ENCODE results near the gene CACNA2D2.

The CACNA2D2 gene

DNA sequence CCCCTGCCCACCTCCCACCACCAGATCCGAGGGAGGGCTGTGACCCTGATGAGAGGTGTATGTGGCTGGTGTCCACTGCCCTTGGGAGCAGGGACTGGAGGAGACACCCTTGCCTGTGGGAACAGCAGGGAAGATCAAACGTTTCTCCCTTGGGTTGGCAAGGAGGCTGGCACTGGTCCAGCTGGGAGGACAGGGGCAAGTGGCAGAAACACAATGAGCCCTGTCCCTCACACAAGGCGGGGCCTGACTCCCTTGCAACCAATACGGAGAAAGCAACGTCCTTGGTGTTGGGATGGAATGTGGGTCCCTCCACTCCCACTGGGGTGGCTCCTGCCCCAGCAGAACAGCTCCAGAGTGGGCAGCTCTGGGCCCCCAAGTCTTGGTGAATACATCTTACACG is 186.1 kb downstream of the CACNA2D2 start:
- H3K4me3 ChIP-seq (replicated peaks; ENCODE audit: low read depth, low read length): no peak overlapping the region
- DNase-seq (ENCODE audit: low read depth): no peak
- TF ChIP-seq, protein P1, sequence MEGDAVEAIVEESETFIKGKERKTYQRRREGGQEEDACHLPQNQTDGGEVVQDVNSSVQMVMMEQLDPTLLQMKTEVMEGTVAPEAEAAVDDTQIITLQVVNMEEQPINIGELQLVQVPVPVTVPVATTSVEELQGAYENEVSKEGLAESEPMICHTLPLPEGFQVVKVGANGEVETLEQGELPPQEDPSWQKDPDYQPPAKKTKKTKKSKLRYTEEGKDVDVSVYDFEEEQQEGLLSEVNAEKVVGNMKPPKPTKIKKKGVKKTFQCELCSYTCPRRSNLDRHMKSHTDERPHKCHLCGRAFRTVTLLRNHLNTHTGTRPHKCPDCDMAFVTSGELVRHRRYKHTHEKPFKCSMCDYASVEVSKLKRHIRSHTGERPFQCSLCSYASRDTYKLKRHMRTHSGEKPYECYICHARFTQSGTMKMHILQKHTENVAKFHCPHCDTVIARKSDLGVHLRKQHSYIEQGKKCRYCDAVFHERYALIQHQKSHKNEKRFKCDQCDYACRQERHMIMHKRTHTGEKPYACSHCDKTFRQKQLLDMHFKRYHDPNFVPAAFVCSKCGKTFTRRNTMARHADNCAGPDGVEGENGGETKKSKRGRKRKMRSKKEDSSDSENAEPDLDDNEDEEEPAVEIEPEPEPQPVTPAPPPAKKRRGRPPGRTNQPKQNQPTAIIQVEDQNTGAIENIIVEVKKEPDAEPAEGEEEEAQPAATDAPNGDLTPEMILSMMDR (IDR thresholded peaks at IDR 0.05; ENCODE audit: low read length, missing control alignments): no peak

GRCh38 chr3:50316657-50317242 is 186.7 kb downstream of the CACNA2D2 start:
- TF ChIP-seq, protein P1 (IDR thresholded peaks at IDR 0.05; ENCODE audit: low read length, missing control alignments): no peak
- H3K4me3 ChIP-seq (replicated peaks; ENCODE audit: low read depth, low read length): no peak overlapping the region
- no peak for DNase-seq (ENCODE audit: low read depth)

GRCh38 chr3:50314816-50315215 is 188.6 kb downstream of the CACNA2D2 start:
- no peak overlapping the region for H3K4me3 ChIP-seq (replicated peaks; ENCODE audit: low read depth, low read length)
- TF ChIP-seq, protein P1 (IDR thresholded peaks at IDR 0.05; ENCODE audit: low read length, missing control alignments): no peak
- DNase-seq (ENCODE audit: low read depth): no peak

DNA sequence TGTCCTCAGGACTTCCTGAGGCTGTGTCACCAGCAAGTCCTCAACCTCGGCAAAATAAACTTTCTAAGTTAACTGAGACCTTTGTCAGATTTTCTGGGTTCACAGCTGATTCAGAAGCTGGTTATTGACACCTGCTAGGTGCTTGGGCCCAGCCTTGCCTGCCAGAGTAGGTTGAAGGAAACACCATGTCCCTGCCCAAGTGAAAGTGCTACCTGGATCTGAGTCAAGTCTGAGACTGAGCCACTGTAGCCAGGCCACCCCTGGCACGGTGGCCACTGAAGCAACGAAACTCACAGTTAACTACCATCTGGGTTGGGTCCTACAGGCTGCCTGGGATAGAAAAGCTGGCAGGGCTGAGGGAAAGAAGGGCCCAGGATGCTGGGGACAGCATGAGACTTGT is 189.1 kb downstream of the CACNA2D2 start:
- DNase-seq (ENCODE audit: low read depth): no peak
- TF ChIP-seq, protein P1 (IDR thresholded peaks at IDR 0.05; ENCODE audit: low read length, missing control alignments): no peak
- H3K4me3 ChIP-seq (replicated peaks; ENCODE audit: low read depth, low read length): no peak overlapping the region
